HG03039 (cell line): Measurements from ENCODE around the gene NCOA7.
A peak's percentile ranks its signal among the peaks of the same experiment; 100 is the strongest.
"Not testable (repeated sequence)": the region's sequence is repeated elsewhere in the genome, so short reads cannot be mapped to it uniquely, and the experiment has no call there.

Source experiments
- ATAC-seq: cut with Tn5 transposase; IDR thresholded peaks from one replicate; pipeline ENCODE4 v1.9.1; 2021; ENCODE audit warnings: mild to moderate bottlenecking, moderate library complexity; ENCODE audit not compliant: unreplicated experiment

The NCOA7 gene

DNA sequence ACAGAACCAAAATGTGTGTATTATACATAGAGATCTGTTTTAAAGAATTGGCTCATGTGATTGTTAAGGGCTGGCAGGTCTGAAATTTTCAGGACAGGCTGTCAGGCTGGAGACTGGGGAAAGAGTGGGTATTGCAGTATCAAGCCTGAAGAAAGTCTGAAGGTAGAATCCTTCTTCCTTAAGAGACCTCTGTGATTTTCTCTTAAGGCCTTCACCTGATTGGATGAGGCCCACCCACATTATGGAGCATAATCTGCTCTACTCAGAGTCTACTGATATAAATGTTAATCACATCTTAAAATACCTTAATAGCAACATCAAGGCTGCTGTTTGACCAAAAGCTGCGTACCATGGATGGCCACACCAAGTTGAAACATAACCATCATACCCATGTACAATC, 122.4 kb downstream of the NCOA7 start:
- ATAC-seq = no peak

DNA sequence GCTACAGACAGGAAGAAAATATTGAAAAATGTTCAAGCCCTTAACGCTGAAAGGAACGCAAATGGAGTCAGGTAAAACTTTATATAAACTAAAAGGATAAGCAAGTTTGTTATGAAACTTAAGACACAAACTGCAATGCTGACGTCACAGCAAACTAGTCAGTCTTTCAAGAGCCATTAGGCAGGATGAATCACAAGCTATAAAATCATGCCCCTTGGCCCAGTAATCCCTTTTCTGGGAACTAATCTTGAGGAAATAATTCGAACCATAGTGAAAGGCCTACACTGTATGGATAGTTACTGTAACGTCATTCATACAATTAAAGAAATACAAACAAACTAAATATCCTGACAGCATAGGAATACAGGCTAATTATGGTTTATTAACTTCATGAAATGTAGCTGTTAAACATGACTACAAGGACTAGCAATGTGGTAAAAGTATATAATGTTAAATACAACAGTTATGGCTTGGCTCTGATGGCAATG, 123.1 kb downstream of the NCOA7 start:
- ATAC-seq = no peak

DNA sequence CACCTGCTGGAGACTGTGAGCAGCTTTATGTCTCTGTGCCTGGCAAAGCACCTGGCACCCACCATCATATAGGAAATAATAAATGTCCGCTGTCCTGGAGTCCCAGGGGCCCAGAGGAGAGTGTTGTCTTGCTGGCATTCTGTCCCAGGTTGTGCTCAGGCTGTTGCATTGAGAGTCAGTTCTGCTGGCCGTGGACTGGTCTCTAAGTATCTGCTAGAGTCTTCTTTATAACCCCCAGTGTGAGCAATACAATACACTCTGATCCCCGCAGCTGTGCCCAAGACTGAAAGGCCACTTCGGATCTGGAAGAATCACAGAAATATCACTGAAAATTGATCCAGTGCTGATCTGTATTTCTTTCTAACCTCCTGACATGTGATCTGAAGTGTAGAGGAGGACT, 127.5 kb downstream of the NCOA7 start:
- ATAC-seq = no peak

DNA sequence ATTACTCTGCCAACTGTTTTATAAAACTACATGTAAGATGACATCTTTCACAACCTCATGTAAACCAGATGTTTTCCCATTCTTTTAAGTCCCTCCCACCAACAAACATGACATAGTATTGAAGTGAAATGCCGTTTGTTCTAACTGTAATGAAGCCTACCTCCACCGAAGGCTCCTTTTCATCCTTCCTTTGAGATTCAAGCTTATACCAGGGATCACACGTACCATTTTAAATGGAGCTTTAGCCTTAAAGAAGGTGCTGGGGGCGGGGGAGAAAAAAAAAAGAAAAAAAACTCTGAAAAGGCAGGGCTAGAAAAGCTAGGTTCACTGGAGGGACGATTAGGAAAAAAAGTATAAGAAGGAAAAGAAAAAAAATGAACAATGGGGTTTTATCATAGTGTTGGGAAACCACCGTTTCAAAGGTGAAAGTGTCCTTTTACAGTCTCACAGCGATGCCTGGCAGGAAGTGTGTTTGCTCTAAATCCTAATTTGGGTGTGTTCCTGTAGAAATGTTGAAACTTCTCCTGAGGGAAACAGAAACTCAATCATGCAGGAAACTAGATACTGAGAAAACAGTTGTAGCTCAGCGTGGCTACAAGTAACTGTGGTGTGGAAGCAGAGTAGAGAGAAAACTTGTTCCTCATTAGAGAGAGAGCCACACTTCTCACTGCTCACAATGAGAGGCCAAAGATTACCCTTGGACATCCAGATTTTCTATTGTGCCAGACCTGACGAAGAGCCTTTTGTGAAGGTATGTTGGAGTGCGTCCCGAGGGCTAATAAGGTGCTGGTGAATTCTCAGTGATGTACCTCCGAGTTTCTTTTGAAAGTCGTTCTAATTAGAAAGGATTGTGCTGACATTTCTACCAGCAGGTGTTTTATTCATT, 128.2 kb downstream of the NCOA7 start:
- ATAC-seq = peak; percentile 97

DNA sequence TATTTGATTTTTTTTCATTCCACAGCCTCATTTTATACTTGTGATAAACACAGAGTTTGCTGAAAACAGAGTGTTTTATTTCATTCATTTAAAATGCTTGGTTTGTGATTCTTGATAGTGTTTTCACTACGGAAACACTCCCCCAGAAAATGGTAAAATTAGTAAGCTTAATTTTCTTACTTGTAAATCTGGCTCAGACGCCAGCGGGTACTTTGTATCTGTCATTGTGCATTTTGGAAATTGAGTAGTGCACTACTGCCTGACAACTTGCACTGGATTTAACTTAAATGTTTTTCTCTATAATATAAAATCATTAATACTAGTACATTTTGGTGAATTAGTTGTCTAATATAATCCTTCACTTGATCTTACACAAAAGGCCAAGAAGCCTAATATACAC, 128.9 kb downstream of the NCOA7 start:
- peak; percentile 1 for ATAC-seq

DNA sequence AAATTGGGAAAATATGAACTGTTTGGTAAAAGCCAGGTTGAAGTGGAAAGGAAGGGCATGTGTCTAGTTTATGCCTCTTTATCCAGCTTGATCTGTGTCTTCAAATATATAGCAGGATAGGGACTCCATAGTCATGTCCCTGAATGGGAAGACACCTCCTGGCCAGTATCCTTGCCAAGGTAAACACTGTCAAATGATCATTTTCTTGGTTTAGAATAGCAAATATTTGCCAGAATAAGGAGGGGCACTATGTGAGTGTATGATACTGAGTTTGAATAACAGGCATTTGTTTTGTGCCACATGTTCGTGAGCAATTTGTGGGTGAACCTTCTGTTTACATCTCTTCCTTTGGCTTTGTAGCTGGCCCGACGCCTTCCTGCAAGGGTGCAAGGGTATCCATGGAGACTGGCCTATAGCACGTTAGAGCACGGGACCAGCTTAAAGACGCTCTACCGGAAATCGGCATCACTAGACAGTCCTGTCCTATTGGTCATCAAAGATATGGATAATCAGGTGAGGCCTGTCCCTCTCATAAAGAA, 131.6 kb downstream of the NCOA7 start:
- no peak for ATAC-seq

DNA sequence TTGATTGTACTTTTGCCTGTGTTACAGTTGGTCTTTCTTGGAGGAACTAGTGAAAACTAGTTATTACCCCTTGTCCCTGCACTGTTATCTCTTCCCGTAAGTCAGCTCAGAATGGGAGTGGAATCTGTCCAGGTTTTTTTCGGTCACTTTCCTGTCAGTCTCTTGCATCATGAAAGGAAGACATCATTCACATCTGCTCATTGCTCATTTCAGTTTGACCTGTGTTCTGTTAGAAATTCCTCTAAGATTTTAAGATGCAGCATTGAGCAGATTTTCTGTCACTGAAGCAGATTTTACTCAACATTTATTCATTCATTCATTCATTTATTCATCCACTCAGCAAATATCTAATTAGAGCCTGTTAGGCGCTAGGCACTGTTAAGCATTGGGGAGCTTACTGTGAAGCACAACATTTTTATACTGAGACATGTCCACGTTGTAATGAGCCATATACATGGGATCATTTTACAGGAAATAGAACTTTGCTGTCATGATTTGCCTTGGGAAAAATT, 132.7 kb downstream of the NCOA7 start:
- no peak for ATAC-seq

DNA sequence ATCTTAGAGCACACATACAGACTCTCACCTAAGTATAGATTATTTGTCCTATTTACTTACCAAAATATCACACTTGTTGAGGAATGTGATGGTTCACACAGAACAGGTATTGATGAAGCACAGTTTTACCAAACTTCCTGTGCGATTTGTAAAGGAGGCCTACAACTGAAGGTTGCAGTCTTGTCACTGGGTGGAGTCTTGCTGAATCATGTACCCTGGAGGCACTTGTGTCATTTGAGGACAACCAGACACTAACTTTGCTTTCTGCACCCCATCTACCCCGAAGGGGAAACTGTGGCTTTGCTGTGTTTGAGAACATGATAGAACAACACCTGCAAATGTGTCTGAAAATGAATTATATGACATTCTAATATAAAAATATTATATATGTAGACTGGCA, 133.4 kb downstream of the NCOA7 start:
- ATAC-seq = no peak

DNA sequence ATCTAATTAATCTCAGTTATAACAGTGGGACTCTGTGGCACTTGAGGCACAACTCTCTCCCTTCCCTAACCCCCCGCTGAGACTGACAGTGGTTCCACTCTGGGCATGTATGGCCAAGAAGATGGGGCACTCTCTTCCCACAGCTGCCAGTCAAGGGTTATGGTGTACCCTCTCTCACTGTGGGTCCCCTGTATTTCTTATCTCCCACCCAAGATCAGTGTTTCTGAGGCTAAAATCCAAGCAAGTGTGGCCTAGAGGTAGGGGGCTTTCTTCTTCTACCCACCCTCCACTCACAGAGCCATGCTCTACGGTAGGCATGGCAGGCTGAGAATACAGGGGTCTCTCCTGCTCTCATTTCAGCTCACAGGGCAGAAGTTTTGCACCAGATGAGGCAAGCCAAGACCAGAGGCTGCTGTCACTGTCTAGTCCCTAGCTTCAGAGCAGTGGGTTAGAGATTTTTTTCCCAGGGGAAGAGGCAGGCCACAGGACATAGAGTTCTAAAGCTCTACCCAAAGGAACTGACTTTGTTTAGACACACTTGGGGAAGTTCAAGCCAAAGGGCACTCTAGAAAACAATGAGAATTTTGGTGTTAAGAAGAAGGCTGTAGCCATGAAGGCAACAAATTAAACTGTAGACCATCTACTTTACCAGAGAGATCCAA, 134.1 kb downstream of the NCOA7 start:
- no peak for ATAC-seq

DNA sequence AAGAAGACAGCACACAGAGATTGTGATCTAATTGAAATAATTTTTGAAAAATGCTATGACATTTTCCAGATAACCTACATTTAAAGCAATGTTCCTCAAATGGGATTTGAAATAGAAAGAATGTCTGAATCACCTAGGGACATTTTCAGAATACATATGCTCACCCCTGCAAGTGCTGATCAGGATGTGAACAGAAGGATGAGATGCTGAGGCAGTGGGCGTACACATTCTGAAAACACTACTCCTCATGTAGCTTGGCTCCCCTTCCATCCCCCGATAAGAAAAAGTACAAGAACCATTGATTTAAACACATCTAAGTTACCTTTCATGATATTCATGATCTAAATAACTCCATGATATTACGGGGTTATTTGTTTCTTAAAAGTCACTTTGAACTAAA, 136.0 kb downstream of the NCOA7 start:
- ATAC-seq = no peak

DNA sequence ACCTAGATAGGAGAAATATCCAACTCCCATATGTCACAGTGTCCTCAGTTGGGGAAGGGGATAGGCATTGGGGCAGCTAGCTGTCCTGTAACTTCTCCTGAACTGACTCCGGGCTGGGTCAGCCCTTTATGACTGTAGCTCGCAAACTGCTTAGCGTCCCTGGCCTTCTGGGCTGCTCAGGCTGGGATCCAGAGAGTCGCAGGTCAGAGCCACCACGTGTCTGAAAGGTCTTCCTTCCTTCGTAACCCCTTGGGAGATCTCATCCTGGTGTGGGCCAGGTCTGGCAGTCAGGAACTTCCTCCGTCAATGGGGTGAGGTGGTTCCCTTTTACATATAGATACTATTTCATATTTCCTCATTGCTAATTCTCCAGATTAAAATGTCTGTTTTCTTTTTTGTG, 137.0 kb downstream of the NCOA7 start:
- no peak for ATAC-seq

DNA sequence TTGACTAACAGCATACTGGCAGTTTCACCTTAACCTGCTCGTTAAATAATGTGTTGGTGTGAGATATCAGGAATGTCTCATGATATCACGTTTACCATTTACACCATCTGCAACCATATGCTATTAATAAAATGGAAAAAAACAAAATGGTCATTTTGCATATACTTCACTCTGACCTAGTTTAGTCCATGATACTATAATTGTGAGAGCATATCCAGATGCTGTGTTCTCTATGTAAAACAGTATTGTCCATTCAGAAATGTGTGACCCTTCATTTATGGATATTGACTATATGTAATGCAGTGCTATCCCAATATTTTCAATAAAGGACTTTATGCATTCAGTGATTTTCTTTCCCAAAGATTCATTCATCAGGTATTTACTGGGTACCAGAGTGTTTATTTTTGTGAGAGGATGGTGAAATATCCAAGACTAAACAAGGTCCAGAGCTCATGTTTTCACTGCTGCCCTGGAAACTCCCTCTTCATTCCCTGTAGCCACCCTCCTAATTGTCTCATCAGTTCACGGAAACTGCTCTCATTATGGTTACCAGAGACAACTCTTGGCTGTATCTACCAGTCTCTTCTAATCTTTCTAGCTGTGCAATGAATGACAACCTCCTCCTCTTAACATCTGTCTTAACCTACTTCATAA, 140.1 kb downstream of the NCOA7 start:
- no peak for ATAC-seq

DNA sequence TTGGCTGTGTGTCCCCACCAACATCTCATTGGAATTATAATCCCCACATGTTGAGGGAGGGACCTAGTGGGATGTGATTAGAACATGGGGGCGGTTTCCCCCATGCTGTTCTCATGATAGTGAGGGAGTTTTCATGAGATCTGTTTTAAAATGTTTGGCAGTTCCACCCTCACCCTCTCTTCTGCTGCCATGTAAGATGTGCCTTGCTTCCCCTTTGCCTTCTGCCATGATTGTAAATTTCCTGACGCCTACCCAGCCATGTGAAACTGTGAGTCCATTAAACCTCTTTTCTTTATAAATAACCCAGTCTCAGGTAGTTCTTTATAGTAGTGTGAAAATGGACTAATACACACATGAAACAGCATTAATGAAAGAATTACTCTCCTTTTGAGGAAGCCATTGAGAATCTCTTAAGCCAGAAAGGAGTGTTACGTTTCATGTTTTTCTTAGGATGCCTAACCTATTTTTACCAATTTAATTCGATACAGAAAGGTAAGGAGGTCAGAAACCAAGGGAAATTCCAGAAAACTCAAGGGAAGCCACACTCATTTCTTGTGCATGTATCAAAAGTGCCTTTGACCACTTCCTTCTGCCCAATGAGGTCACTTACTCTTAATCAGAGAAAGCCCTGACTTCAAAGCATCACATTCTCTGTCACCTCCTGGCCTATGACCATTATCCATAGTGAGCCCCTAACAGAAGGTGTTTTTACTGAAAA, 141.1 kb downstream of the NCOA7 start:
- ATAC-seq = peak; percentile 76

DNA sequence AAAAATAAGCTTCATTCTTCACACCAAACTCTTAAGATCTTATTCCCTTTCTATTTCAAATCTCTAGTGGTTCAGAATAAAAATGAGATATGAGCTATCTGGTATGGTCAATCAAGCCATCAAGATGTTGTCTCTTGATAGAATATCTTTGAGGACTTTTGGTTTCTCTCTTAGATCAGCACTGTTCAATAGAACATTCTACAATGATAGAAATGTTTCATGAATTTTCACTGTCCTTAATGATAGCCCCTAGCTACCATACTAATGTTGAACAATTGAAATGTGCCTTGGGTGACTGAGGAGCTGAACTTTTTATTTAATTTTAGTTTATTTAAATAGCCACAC, 141.7 kb downstream of the NCOA7 start:
- ATAC-seq = peak; percentile 12

DNA sequence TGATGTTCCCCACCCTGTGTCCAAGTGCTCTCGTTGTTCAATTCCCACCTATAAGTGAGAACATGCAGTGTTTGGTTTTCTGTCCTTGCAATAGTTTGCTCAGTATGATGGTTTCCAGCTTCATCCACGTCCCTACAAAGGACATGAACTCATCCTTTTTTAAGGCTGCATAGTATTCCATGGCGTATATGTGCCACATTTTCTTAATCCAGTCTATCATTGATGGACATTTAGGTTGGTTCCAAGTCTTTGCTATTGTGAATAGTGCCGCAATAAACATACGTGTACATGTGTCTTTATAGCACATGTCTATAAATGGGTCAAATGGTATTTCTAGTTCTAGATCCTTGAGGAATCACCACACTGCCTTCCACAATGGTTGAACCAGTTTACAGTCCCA, 144.8 kb downstream of the NCOA7 start:
- not testable (repeated sequence) for ATAC-seq

DNA sequence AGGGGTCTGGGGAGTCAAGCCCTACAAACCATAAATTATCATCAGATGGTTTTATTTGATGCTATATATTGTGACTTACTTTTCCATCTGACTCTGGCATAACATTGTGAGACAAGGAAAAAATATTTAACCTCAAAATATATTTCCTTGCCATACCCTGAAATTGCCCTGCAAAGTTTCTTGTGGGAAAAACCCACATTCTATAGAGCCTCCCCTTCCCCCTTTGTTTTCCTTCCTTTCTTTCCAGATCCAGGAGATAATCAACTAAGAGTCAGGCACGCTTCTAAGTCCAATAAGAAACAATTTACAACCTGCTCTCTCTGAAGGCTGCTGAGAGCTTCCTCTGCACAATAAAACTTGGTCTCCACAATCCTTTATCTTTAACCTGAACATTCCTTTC, 148.3 kb downstream of the NCOA7 start:
- no peak for ATAC-seq

DNA sequence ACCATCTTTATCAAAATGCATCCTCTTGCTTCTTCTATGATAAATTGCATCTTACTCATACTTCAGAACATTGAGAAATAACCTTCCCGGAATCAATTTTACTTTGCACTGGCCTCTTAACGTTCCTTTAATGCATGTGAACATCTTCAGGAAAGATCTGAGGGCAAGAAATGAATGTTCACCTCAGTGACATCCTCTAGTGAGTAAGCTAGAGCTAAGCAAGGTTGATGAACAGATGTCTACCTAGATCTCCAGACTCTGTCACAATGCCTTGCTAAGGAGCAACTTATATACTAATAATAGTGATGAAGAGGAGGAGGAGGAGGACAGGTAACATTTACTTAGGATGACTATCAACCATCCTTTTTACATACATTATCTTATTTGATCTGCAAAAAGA, 149.0 kb downstream of the NCOA7 start:
- no peak for ATAC-seq

DNA sequence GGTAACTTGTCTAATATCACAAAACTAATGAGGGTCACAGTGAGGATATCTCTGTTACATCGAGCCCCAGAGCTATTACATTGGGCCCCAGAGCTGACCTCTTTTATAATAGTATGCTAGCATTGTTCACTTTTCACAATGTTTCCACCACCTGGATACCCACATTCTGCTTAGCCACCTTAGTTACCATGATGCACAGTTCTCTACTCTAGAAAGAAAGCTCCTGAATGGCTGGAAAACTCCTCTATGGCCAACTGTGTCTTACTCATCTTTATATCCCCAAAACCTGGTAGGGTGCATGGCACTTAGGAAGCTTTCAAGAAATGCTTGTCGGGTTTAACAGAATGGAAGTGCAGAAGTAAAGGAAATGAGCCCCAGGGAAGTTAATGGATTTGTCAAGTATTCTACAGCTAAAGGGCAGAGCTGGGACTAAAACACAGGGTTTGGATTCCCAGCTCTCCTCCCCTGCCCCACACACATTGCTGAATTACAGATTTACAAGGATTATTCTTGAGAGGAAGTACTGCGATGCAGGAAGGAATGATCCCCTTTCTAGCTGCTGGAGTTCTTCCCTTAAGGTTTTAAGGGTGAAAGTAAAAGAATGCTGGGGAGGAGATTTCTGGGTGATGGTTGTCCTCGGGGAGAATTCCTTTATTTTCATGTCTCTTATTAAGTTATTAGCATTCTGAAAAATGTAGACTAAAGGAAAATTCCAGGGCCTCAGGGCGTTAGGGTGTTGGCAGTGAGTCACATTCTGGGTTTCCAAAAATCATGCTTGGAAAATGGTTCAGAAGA, 149.7 kb downstream of the NCOA7 start:
- no peak for ATAC-seq

DNA sequence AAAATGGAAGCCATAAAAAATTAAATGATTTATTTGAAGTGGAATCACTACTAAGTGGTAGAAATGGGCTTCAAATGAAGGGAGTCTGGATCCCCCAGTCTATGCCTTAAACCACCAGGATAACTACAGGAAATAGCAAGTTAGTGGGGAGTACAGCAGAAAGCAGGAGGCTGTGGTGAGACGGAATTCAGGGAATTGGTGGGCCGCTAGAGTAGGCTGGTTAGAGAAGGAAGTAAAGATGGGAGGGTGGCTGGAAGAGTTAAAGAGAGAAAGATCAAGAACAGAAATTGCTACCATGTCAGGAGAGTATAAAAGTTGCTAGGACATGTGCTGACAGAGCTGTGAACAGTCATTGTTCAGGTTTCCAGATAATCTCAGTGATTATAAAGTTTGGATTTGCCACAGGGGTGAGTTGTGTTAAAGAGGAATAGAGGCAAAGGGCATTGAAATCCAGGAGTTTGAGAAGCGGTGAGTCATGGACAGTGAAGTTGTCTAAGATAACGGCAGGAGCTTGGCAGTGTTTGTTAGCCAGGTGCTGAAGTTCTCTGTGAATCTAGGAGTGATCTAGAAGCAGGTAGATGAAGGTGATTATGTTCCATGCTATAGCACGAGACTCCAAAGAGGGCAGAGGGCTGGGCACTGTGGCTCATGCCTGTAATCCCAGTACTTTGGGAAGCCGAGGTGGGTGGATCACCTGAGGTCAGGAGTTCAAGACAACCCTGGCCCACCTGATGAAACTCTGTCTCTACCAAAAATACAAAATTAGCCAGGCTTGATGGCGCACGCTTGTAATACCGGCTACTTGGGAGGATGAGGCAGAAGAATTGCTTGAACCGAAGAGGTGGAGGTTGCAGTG, 152.1 kb downstream of the NCOA7 start:
- no peak for ATAC-seq
